Stimulated activated CD4-positive, alpha-beta T cell treated with anti-CD3 and anti-CD28 coated beads, Interleukin-12 subunit alpha, Interleukin-12 subunit beta, amount 100 ng/mL, for 24 hours (primary cell): ENCODE results near the gene OR2V1.
"Not testable (repeated sequence)": the region's sequence is repeated elsewhere in the genome, so short reads cannot be mapped to it uniquely, and the experiment has no call there.

Experiments used
- DNase-seq, 2 experiments: peaks; one replicate each; pipeline ENCODE4 v3.0.0-alpha.2; 2020; ENCODE audit warnings: low read depth in 2 of 2

The OR2V1 gene

GRCh38 chr5:181127907-181128626 lies 2.9 kb downstream of the OR2V1 start:
- DNase-seq: no peak

GRCh38 chr5:181127456-181127855 lies 3.5 kb downstream of the OR2V1 start:
- no peak for DNase-seq

- DNase-seq: no peak
These were observed 4.1 kb downstream of the OR2V1 start for GRCh38 chr5:181126841-181127240.

- DNase-seq: no peak
These were observed 6.4 kb downstream of the OR2V1 start for GRCh38 chr5:181124526-181124925.

- DNase-seq: no peak
These were observed 9.1 kb downstream of the OR2V1 start for GRCh38 chr5:181121675-181122561.

- DNase-seq: no peak
These were observed 10.2 kb downstream of the OR2V1 start for GRCh38 chr5:181120761-181121160.

- DNase-seq: no peak
These were observed 10.7 kb downstream of the OR2V1 start for GRCh38 chr5:181120306-181120705.

GRCh38 chr5:181119105-181119504 lies 11.9 kb downstream of the OR2V1 start:
- no peak for DNase-seq

GRCh38 chr5:181118369-181118768 lies 12.6 kb downstream of the OR2V1 start:
- no peak for DNase-seq

- DNase-seq: no peak
These were observed 15.9 kb downstream of the OR2V1 start for GRCh38 chr5:181114844-181115778.

- no peak for DNase-seq
These were observed 16.6 kb downstream of the OR2V1 start for GRCh38 chr5:181114284-181114843.

GRCh38 chr5:181113572-181113971 lies 17.4 kb downstream of the OR2V1 start:
- not testable (repeated sequence) for DNase-seq

GRCh38 chr5:181112476-181112875 lies 18.5 kb downstream of the OR2V1 start:
- no peak for DNase-seq

- no peak for DNase-seq
These were observed 20.0 kb downstream of the OR2V1 start for GRCh38 chr5:181111010-181111409.

- DNase-seq: no peak
These were observed 21.4 kb downstream of the OR2V1 start for GRCh38 chr5:181109489-181110013.

GRCh38 chr5:181108578-181109165 lies 22.3 kb downstream of the OR2V1 start:
- no peak for DNase-seq

- DNase-seq: no peak
These were observed 23.3 kb downstream of the OR2V1 start for GRCh38 chr5:181107699-181108098.

GRCh38 chr5:181105391-181106025 lies 25.5 kb downstream of the OR2V1 start:
- DNase-seq: no peak

GRCh38 chr5:181104606-181105390 lies 26.2 kb downstream of the OR2V1 start:
- DNase-seq: not testable (repeated sequence)

GRCh38 chr5:181104259-181104568 lies 26.8 kb downstream of the OR2V1 start:
- DNase-seq: not testable (repeated sequence)
